HG03108 (cell line): Measurements from ENCODE around the gene KLHL29.

Experiments
- ATAC-seq: cut with Tn5 transposase; IDR thresholded peaks from one replicate; pipeline ENCODE4 v1.9.1; 2021; ENCODE audit warnings: moderate library complexity; ENCODE audit not compliant: unreplicated experiment

Gene KLHL29

DNA sequence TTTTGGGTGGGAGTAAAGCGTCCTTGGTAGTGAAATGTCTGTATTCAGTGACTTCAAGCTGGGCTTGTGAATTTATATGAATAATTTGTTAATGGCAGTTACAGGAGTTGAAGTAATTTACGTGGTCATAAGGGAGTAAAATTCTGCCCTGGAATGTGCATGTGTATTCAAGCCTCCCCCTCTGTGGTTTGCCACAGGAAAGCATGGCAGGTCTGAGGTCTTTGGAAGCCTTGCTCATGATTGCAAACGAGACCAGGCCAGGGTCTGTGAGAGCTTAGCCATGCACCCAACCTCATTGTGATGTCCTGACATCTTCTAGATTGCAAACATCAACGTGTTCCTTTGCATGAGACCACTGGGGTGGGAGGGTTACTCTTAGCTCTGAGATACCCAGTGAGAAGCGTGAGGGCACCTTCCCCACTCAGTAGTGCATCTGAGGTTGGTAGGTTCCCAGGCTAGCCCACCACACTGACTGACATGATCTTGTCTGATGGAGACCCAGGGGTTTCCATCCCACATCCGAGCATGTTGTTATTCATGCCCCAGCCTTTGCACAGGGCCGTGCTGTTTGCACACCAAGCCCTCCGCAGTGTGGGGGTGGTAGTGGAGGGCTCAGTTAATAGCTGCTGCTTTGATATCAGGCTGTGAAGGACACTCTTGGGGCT lies 216.5 kb downstream of the KLHL29 start:
- no peak for ATAC-seq

DNA sequence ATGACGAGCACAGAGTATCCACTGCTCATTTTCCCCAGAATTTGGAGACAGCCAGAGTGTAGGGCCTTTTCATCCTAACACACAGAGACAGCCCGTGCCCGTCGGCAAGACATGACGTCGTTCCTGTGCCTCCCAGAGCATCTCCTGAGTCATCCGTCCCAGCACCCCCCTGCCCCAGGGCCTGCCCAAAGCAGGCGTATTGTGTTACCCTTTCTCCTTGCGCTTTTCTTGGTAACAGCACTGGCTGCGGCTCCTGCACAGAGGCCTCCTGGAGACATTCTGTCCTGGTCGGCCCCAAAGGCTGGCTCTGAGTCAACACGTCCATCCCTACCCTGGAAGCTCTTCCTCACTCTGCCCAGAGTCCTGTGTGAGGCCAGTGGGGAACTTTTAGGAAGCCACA lies 217.1 kb downstream of the KLHL29 start:
- no peak for ATAC-seq

DNA sequence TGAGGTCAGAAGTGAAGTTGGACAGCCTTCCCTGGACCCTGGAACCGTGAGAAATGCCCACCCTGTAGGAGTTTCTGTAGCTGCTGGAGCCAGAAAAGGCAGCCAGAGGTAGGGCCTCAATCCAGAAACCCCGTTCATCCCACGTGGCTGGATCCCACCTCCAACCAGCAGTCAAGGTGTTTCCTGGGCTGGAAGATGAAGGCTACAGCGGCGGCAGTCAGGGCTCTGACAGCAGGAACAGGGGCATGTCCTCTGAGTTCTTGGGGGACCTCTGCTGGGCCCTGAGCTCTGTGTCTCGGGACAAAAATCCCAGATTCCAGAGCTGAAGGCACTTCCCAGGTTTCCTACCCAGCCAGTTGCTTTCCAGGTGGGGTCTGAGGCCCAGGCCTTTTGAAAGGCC lies 218.2 kb downstream of the KLHL29 start:
- ATAC-seq = no peak

DNA sequence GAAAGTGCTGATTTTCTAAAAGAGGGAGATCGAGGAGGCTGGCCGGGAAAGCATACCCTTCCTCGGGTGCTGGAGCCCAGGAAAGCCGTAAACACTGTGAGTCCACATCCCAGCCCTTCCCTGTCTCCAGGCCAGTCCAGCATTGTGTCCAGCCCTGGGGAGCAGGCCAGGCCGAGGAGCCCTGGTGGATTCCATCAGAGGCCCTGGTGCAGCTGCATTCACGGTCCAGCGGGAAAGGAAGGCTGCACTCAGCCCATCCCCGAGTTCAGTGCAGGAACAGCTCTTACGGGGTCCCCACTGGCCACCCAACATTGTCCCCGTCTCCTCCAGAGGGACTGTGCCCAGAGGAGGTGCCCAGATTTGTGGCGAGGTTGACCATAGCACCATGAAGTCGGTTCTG lies 218.6 kb downstream of the KLHL29 start:
- ATAC-seq = no peak

DNA sequence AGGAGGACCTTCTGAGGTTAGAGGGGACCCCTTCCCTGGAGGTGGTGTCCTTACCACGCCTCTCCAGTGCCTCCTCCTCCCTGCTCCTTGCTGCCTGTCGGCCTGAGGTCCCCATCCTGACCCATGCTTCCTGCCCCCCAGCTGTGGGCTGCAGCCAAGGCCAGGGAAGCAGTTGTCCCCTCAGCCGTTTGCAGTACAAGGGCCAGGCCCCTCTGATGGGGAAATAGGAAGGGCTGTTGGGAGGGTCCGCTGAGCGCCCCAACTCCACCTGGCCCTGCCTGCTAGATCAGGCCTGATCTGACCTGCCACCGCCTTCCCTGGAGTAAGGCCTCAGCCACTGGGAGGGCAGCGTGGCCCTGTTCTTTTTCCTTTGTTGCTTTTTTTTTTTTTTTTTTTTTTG lies 219.8 kb downstream of the KLHL29 start:
- no peak for ATAC-seq

DNA sequence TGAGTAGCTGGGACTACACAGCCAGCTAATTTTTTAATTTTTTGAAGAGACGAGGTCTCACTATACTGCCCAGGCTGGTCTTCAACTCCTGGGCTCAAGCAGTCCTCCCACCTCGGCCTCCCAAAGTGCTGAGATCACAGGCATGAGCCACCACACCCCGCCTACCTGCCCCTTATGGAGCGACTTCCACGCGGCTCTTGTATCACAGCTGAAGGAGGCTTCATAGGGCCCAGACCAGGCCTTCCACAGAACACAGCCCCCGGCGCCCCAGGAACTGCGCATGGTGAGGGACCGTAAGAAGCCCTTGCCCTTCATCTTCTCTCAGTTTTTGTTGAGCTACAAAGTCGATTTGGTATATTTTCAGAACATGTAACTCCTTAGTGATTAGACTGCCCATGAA lies 220.3 kb downstream of the KLHL29 start:
- ATAC-seq = no peak

DNA sequence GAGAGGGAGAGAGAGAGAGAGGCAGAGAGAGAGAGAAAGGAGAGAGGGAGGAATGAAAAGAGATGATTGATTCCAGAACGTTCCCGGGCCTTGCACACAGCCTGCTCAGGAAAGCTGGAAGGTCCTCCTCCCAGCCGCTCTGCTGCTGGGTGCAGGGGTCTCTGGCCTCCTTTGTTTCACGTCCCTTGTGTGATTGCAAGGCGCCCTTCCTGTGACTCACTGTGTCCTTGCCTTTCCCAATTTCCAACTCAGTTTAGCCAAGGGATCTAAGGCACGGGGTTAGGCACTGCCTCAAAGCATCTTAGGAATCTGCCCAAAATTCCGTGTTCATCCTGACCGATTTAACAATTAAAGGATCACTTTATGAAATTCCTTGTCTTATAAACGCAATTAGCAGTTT lies 221.2 kb downstream of the KLHL29 start:
- ATAC-seq = no peak

DNA sequence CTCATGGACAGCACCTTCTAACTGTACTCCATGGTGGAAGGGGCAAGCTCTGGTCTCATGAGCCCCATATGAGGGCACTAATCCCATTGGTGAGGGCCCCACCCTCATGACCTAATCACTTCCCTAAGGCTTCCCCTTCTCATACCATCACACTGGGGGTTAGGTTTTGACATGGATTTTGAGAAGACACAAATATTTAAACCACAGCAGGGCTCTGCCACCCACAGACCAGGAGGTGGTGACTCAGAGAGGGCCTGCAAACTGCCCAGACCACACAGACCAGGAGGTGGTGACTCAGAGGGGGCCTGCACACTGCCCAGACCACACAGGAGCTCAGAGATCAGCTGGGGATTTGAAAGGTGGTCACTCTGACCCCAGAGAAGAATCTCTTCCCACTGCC lies 222.0 kb downstream of the KLHL29 start:
- ATAC-seq = no peak

DNA sequence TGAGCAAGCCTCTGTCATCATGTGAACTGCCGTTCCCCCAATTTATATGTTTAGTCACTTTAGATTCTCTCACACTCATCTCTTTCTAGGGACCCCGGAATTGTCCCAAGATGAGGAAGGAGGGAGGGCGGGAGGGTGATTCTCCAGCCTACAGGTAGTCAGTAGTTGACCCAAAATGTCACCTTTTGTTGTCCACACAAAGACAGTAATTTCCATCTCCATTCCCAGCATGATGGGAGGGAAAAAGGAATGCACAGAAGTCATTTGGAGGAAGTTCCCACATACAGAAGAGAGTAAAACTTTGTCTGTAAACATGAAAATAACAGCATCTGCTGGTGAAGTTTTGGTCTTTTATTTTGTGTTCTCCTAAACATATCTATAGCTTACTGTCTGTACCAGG lies 222.9 kb downstream of the KLHL29 start:
- no peak for ATAC-seq

DNA sequence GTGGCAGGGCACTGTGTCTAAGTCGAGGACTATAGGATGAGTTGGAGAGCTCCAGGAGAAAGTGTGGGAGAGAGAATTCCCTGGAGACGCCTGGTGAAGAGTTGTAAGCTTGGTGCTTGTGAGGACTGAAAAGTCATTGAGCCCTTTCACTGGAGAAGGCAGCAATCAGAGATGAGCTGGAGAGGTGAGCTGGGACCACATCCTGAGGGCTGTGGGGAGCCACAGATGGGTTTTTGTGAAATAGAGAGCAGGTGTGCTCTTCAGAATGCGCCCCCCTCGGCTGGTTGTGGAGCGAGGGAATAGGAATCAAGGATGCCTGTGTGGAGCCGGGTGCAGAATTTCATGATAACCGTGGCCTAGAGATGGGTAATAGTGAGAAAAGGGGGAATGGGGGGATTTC lies 224.3 kb downstream of the KLHL29 start:
- ATAC-seq = no peak

DNA sequence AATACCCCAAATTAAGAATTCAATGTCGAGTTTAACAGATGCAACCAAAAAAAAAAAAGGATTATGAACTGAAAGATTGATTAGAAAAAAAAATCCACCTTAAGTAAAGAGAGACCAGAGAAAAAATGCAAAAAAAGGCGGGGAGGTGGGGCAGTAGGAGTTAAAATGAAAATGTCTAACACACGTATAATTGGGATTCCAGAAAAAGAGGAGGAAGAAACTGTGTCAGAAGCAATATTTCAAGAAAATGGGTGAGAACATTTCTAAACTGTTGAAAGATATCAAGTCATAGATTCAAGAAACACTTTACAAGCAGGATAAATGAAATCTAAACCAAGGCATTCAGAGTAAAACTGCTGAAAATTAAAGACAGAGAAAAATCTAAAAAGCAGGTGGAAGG lies 226.9 kb downstream of the KLHL29 start:
- no peak for ATAC-seq

DNA sequence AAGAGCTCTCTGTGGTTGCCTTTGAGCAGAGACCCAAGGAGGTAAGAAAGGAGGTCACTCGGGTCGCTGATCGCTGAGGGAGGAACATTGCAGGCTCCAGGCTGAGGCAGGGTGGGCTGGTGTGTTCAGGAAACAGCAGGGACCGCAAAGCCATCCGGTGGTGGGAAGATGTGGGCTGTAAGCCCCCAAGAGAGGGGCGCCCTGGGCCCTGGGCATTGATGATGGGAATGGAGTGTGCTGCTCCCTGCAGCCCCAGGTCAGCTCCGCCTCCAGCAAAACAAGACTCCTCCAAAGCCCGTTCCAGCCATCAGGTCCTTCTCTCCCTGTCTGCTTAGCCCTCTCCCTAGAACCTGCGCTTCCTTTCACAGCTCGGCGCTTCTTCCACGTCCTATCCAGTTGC lies 229.7 kb downstream of the KLHL29 start:
- ATAC-seq = no peak

DNA sequence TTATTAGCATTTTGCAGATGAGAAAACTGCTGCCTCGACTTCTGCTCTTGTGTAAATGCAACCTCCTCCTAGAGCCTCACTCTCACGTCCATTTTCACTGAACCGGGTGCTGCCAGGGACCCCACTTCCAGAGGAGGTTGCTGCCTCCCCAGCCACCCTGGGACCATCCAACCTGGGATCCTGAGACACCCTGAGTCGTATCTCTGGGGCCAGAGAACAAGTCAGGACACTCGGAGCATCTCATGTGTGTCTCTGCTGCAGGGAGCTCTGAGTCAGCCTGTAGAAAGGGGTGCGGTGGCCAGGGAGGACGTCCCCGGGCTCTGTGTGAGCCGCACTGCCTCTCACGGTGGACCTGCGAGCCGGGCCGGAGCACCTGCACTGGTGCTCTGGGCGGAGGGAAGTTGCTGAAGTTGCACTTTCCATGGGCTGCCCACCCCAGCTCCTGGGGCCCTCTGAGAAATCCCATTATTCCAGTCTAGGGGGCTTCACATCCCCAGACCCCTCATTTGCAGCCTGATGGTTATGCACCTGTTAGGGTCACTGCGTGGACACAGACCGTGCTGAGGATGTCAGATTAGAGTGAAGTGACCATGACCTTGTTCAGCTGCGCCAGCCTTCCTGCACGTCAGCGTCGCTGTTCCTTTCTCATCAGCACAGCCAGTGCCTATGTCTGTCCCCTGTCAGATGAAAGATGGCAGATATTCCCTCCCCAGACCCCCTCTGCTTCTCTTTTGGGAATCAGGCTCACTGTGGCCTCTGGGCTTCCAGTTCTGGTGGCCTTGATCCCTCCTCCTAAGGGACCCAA lies 230.4 kb downstream of the KLHL29 start:
- ATAC-seq = no peak

DNA sequence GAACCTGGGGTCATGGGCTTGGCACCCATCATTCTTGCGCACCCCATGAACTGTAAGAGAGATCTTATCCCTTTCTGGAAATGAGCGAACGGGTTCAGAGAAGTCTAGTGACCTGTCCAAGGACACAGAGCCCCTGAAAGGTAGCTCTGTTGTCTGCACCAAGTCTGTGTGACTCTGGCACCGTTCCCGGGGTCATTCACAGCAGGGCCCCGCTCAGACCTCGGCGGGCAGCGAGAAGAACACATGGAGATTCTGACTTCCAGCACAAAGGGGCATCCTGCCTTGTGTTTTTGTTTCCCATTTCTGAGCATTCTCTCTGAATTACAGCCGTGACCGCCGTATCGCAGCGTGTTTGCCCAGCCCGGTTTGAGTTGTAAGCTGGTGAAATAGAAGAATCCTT lies 231.7 kb downstream of the KLHL29 start:
- ATAC-seq = no peak

DNA sequence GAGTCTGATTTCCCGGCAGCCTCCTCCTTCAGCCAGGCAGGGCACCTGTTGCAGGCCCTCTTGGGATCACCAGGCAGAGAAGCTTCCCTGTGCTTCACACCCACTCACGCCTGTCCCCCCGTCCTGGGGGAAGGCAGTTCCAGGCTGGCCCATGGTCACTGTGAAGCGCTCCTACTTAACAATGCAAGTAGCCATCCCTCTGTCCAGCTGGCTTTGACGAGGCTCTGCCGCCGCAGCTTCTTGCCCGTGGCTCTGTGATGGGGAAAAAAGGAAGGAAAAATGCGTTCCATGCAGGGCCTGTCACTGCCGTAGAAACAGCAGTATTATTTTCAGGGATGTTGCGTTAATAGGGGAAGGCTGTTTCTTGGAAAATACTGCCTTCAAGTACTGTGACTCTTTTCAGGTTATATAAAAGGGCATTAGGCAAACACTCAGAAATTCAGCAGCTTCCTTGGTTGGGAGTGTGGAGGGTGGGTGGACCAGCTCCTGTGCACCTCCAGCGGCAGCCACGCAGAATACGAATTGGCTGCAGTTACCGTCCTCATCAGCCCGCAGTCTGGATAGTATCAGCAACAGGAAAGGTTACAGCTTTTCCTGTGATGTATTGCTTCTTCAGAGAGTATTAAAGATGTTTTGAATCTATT lies 232.3 kb downstream of the KLHL29 start:
- ATAC-seq = no peak

DNA sequence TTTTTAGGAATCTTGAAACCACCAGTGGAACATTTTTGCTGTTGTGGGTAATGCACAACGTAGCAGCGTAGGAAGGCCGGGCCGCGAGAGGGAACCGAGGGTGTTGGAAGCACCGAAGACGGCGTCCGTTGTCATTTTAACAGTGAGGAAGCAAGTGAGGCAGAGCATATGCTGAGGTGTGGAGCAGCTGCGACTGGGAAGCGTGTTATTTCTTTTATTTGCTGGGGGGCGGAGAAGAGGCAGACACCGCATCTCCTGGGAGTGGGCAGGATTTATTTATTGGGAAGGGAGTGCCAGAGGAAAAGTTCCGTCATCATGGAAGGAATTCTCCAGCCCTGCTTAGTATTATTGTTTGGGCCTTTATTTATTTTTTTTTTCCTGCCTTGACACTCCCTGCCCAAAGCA lies 232.8 kb downstream of the KLHL29 start:
- ATAC-seq = no peak

DNA sequence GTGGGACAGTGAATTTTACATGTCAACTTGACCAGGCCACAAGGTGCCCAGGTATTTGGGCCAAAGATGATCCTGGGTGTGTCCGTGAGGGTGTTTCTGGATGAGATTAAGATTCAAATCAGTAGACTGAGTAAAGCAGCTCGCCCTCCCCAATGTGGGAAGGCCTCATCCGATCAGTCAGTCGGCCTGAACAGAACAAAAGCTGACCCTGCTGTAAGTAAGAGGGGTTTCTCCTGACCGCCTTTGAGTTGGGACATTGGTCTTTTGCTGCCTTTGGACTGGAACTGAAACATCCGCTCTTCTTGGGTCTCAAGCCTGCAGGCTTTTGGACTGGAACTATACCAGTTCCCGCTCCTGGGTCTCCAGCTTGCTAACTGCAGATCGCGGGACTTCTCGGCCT lies 233.3 kb downstream of the KLHL29 start:
- ATAC-seq = no peak

DNA sequence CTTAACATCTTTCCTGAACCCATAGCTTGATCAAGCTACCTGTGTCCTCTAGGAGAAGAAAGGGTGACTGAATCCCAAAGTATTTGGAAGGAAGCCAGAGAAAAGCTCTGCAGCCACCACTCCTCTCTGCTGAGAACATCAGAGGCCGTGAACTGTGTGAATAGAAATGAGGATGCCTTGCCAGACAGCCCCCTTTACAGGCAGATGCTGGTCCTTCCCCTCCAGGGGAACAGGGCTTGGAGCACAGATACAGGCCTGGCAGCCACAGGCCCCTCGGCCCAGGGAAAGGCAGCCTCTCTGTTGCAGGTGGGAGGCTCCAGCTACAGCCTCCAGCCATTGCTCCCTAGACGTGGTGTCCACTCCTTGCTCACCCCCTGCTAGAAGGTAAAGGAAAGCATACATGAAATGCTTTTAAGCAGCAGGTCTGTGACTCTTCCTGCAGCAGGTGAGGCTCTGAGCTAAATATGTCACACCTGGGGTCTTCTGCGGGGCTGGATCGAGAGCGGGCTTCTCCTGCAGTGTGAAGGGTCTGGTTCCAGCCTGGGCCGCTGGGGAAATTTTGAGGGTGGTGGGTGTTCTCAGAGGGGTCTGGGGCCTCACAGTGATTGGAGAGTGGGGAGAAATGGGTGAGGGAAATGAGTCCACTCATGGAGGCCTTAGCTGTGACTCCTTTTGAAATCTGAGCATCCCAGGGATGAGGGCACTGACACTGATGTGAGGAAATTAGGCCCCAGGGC lies 234.0 kb downstream of the KLHL29 start:
- no peak for ATAC-seq

DNA sequence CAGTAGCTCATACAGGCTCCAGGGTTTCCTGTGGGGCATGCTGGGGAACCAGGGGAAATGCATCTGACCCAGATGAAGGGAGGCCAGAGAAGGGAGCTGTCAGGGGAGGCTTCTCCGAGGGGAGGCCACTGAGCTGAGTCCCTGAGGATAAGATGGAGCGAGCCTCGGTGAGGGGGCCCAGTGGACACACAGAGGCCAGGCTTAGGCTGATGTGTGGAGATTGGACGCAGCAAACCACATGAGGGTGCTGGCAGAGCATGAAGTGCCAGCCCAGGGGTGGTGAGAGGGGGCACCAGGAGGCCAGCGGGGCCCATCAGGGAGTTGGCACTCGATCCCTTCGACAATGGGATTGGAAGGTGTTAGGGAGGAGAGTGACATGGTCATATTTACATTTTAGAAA lies 235.0 kb downstream of the KLHL29 start:
- ATAC-seq = no peak

DNA sequence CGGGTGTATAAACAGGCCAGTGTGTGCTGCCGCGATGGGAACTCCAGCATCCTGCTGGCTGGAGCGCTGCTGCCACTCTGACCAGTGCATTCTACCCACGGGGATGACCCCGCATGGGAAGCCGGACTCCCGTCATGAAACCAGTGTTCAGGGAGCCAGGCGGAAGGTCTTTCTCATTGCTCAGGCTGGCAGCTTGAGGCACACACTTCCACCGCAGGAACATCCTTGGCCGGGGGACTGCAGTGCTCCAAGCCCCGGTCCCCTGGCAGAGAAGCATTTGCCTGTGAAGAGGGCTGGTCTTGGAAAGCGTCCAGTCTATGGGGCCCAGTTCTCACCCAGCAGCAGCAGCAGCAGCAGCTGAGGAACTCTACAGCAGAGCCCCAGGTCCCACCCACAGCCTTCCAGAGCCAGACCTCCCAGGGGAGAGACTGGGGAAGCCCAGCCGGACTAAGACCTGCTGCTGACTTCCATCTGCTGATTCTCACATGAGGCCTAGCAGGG lies 235.9 kb downstream of the KLHL29 start:
- no peak for ATAC-seq

DNA sequence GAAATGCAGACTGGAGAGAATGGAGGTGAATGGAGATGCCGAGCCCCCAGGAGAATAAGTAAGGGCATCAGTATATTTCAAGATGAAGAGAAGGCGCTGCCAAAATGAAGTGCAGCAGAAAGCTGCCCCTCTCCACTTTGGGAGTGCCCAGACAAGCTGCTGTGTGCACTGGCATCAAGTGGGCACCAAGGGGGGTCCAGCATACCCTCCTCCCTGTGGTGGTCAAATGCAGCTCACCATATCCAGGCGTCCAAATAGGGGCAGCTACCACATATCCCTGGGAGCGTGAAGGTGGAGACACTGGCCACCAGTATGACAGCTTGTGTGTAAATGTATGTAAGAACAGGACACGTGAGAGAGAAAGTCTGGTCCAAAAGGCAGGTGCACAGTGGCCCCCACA lies 236.6 kb downstream of the KLHL29 start:
- no peak for ATAC-seq
